ENCODE data around the gene RMRP.

DNA sequence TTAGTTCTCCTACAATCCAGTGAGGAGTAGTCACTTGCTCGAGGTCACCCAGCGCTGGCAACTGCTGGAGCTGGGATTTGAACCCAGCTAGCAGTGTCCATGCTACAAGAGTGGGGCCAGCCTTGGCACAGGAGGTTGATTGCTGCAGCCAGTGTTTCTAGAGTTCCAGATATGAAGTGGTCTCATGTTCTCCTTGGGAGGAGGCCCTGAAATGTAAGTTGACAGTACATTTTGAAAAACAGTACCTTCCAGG, 1.1 kb upstream of the RMRP start:
- TF ChIP-seq, protein P1, sequence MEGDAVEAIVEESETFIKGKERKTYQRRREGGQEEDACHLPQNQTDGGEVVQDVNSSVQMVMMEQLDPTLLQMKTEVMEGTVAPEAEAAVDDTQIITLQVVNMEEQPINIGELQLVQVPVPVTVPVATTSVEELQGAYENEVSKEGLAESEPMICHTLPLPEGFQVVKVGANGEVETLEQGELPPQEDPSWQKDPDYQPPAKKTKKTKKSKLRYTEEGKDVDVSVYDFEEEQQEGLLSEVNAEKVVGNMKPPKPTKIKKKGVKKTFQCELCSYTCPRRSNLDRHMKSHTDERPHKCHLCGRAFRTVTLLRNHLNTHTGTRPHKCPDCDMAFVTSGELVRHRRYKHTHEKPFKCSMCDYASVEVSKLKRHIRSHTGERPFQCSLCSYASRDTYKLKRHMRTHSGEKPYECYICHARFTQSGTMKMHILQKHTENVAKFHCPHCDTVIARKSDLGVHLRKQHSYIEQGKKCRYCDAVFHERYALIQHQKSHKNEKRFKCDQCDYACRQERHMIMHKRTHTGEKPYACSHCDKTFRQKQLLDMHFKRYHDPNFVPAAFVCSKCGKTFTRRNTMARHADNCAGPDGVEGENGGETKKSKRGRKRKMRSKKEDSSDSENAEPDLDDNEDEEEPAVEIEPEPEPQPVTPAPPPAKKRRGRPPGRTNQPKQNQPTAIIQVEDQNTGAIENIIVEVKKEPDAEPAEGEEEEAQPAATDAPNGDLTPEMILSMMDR (IDR thresholded peaks at IDR 0.05; ENCODE audit: low read depth, low read length, poor library complexity, severe bottlenecking): no peak
- no peak for TF ChIP-seq EZH2phosphoT487 (IDR thresholded peaks at IDR 0.05; ENCODE audit: borderline replicate concordance, low read length)
